Fibroblast of mammary gland (primary cell): ENCODE results near the gene SDHA.

Experiments
- DNase-seq: peaks from one replicate; pipeline ENCODE4 v3.0.0-alpha.2; 2010; ENCODE audit warnings: low read depth
- H3K4me3 ChIP-seq: 2 replicates; pipeline ENCODE4 v1.5.1; 2011; ENCODE audit warnings: low read depth, mild to moderate bottlenecking, low read length, moderate library complexity; ENCODE audit not compliant: control insufficient read depth
- TF ChIP-seq, protein P1 (sequence below): conservative IDR thresholded peaks from 2 replicates; pipeline ENCODE4 v1.5.1; 2011; ENCODE audit warnings: low read depth, low read length, inconsistent platforms; ENCODE audit not compliant: control insufficient read depth, insufficient read depth

The SDHA gene

DNA sequence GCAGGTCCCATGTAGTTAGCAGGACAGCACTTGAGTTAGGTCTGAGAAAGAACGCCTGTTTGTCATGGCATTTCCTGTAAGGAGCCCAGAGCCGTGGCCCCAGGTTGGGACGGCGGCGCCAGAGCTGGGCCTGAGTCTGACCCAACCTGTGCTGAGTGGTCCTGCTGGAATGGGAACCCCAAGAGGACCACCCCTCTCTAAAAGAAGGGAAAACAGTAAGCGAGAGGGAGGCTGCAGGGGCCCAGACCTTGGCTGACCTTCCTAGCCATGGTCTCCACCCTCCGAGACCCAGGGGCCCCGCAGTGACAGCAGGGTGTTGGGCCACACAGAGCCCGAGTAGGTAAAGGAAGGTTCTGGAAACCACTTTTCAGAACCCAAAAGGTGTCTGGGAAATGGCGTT is 28.6 kb upstream of the SDHA start:
- H3K4me3 ChIP-seq = no peak overlapping the region
- TF ChIP-seq, protein P1, sequence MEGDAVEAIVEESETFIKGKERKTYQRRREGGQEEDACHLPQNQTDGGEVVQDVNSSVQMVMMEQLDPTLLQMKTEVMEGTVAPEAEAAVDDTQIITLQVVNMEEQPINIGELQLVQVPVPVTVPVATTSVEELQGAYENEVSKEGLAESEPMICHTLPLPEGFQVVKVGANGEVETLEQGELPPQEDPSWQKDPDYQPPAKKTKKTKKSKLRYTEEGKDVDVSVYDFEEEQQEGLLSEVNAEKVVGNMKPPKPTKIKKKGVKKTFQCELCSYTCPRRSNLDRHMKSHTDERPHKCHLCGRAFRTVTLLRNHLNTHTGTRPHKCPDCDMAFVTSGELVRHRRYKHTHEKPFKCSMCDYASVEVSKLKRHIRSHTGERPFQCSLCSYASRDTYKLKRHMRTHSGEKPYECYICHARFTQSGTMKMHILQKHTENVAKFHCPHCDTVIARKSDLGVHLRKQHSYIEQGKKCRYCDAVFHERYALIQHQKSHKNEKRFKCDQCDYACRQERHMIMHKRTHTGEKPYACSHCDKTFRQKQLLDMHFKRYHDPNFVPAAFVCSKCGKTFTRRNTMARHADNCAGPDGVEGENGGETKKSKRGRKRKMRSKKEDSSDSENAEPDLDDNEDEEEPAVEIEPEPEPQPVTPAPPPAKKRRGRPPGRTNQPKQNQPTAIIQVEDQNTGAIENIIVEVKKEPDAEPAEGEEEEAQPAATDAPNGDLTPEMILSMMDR = no peak
- no peak for DNase-seq

DNA sequence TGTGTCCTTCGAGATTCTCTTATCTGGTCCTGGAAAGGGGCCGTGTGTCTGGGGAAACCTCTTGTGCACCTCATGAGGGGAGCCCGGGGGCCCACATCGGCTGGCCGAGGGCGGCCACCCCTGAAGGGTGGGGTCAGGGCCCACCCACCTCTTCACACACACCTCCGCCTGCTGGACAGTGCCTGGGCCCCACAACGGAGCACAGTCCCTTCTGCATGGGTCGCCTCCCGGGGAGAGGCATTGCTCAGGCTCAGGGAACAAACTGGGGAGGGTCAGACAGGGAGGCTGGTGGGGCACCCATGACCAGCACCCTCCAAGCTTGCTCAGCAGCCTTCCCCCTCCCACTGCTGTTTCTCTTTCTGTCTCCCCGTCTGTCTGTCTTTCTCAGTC is 28.1 kb upstream of the SDHA start:
- TF ChIP-seq, protein P1 = no peak
- DNase-seq = no peak
- no peak overlapping the region for H3K4me3 ChIP-seq

DNA sequence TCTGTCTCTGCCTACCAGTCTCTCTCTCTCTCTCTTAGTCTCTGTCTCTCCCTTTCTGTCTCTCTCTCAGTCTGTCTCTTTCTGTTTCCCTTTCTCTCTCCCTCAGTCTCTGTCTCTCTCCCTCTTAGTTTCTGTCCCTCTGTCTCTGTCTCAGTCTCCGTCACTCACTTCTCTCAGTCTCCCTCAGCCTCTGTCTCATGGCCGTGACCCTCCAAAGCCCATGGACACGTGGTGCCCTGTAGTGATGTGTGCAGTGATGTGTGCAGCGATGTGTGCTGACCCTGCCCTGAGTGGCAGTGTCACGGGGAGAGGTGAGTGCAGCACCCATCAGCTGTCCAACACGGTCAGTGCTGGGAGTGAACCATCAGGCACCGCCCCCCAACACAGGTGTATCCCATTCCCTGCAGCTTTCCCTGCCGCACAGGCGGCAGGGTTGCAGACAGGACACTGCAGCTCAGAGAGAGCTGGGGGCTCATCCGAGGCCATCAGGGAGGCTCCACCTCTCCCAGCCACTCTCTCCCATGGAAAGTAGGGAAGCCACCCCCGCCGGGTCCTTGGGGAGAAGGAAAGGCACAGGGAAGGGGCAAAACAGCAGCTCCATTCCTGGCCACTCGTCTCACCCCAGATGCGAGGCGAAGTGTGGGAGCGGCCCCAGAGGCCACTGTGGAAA is 27.6 kb upstream of the SDHA start:
- TF ChIP-seq, protein P1 = no peak
- H3K4me3 ChIP-seq = no peak overlapping the region
- no peak for DNase-seq

DNA sequence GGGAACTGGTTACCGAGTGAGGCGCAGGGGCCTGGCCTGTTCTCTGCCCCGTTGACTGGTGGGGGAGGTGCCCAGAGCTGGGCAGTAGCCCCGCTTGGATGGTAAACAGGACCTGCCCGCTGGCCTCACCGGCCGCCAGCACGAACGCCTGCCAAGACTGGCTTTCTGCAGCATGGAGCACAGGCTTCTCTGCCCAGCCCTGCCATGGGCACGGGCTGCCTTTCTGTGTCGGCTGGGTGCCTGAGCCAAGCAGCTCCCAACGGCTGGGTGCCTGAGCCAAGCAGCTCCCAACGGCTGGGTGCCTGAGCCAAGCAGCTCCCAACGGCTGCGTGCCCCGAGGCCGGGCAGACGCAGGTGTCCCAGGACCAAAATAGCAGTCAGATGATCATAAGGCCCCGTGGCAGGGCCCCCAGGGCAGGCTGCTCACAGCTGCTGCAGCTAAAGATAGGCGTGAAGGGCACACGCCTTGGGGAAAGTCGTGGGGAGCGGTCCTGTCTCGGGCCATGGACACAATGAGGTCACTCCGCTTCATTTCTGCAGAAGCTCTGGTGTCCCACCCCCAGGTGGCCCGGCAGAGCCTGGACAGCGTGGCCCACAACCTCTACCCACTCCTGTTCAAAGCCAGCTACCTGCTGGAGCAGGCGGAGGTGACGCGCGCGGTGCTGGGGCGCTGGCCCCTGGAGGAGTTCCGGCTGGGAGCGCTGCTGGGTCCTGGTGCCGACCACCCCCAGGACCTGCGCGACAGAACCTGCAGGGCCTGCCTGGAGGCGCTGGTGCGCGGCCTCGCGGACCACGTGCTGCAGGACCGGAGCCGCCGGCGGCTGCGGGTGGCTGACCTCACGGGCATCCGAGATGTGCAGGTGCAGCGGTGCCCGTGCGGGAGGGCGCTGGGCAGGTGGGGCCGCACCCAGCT is 26.8 kb upstream of the SDHA start, which contains the start of gene LRRC14B:
TSS of gene LRRC14B (plus strand) at position 460 of the 913 bp plus-strand sequence. CDS start at position 504, 44 bp downstream.
- TF ChIP-seq, protein P1 = no peak
- H3K4me3 ChIP-seq = no peak within 1 kb of the TSS
- DNase-seq = no peak

DNA sequence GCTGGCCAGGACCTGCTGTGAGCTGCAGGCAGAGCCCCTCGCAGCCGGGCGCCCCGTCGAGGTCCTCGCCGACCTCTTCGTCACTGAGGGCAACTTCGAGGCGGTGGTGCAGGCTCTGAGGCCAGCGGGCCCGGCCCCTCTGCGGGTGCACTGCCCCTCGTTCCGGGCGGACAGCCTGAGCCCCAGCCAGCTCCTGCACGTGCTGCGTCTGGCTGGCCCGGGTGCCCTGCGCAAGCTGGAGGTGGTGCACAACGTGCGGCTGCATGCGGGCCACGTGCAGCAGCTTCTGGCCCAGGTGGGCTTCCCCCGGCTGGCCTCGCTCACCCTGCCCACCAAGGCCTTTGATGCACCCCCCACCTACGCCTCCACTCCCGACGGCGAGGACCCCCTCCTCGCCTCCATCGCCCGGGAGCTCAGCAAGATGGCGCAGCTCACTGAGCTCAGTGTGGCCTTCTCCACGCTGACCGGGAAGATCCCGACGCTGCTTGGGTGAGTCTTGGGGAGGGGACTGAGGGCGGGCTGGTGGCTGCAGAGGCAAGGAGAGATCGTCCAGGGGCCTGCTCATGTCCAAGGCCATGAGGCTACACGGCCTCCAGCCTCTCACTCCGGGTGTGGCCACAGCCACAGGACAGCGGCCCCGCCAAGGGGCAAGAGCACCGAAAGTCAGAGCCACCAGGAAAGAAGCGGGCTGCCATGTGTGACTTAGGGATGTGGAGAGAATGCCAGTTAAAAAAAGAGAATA is 26.0 kb upstream of the SDHA start:
- no peak for DNase-seq
- TF ChIP-seq, protein P1 = no peak
- no peak overlapping the region for H3K4me3 ChIP-seq

DNA sequence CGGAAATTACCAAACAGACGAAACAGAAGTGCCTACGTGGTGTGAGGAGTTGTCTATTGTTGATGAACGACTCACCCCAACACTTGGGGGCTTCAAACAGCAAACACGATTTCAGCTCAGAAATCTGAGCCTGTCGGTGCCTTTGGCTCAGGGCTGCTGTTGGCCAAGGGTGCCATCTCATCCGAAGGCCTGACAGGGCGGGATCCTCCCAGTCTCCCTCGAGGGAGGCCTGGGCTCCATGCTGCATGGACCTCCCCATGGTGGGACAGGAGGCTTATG is 25.5 kb upstream of the SDHA start:
- DNase-seq = no peak
- TF ChIP-seq, protein P1 = no peak
- H3K4me3 ChIP-seq = no peak overlapping the region
